MM.1S (cell line): ENCODE results near the gene SCUBE1.

Experiments
- CTCF ChIP-seq: fragments of 300-600 bp; sonication (generic); IDR thresholded peaks from 2 replicates; pipeline ENCODE4 v1.5.1; 2016; ENCODE audit warnings: antibody characterized with exemption, low read length, mixed read lengths
- EZH2phosphoT487 ChIP-seq: fragments of 300-600 bp; sonication (generic); IDR thresholded peaks from 2 replicates; pipeline ENCODE4 v1.6.1; 2018; ENCODE audit warnings: antibody characterized with exemption, low read length

GRCh38 chr22:43313890-43314474, 29.2 kb downstream of the SCUBE1 start:
- TF ChIP-seq CTCF = no peak
- no peak for TF ChIP-seq EZH2phosphoT487
